Body of pancreas (tissue), 4 donors: ENCODE measurements around the gene NFATC2.

Experiments used
- POLR2A ChIP-seq, 3 donors: fragments of 450-650 bp; IDR thresholded peaks; one replicate each; pipeline ENCODE4 v1.6.1; 2016; ENCODE audit warnings: antibody characterized with exemption in 3 of 3, mild to moderate bottlenecking in 2 of 3
- TF ChIP-seq, protein P1 (sequence below), 7 experiments: fragments of 450-650 bp in 4 of 7; fragments of 200-600 bp in 3 of 7; sonication (generic) in 3 of 7; IDR thresholded peaks; one replicate each; pipeline ENCODE4 v1.5.1; 2016 to 2019; ENCODE audit warnings: antibody characterized with exemption in 7 of 7

DNA sequence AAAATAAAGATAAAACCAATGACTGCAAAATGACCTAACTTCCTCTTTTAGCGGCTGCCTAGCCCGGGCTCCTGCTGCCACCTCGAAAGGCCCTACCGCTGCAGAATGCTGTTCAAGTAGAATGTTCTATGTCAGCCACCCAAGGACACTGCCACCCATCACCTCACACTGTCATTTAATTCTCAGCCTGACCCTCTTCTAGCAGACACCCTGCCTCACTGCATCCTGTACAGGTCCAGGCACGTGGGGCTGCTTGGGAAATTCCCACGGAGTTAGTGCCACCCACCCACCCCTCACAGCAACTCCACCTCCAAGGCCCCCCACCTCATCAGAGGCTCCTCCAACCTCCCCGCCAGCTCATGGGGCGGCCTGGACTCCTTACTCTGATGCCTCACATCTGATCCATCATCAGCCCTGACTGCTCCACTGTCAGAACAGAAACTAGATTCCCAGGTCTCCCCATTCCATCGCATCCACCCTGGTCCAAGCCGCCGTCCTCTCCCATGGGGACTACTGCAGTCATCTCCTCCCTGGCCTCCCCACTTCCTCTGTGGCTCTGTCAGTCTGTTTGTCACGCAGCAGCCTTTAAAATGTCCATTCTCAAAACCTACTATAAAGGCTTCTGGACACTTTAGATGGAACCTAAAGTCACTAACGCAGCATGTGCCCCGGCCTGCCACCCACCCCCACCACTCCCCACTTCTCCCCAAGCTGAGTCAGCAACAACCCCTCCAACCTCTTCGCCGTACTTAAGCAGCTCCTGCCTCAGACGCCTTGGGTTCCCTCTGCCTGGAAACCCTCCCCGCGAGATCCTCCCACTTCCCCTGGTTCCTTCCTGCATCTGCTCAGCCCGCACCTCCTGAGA, 17.0 kb downstream of the NFATC2 start:
- no peak for TF ChIP-seq POLR2A (IDR thresholded peaks at IDR 0.05)
- TF ChIP-seq, protein P1, sequence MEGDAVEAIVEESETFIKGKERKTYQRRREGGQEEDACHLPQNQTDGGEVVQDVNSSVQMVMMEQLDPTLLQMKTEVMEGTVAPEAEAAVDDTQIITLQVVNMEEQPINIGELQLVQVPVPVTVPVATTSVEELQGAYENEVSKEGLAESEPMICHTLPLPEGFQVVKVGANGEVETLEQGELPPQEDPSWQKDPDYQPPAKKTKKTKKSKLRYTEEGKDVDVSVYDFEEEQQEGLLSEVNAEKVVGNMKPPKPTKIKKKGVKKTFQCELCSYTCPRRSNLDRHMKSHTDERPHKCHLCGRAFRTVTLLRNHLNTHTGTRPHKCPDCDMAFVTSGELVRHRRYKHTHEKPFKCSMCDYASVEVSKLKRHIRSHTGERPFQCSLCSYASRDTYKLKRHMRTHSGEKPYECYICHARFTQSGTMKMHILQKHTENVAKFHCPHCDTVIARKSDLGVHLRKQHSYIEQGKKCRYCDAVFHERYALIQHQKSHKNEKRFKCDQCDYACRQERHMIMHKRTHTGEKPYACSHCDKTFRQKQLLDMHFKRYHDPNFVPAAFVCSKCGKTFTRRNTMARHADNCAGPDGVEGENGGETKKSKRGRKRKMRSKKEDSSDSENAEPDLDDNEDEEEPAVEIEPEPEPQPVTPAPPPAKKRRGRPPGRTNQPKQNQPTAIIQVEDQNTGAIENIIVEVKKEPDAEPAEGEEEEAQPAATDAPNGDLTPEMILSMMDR (IDR thresholded peaks at IDR 0.05), result no peak
